Measurements from ENCODE around the gene MAN1B1.
A peak's percentile ranks its signal among the peaks of the same experiment; 100 is the strongest.

MAN1B1 gene

GRCh38 chr9:137107982-137108381, 21.2 kb downstream of the MAN1B1 start:
- peak; percentile 28 for DNase-seq (ENCODE audit: low spot score)
- no peak for TF ChIP-seq CTCF (IDR thresholded peaks at IDR 0.05; ENCODE audit: extremely low read depth, missing control alignments)

- no peak for TF ChIP-seq CTCF (IDR thresholded peaks at IDR 0.05; ENCODE audit: extremely low read depth, missing control alignments)
- DNase-seq (ENCODE audit: low spot score): no peak
Measured at GRCh38 chr9:137108608-137109249, 21.9 kb downstream of the MAN1B1 start.

GRCh38 chr9:137109250-137110146, 22.7 kb downstream of the MAN1B1 start:
- no peak for TF ChIP-seq CTCF (IDR thresholded peaks at IDR 0.05; ENCODE audit: extremely low read depth, missing control alignments)
- DNase-seq (ENCODE audit: low spot score): no peak

GRCh38 chr9:137110147-137110910, 23.5 kb downstream of the MAN1B1 start:
- DNase-seq (ENCODE audit: low spot score): peak; percentile 36
- TF ChIP-seq CTCF (IDR thresholded peaks at IDR 0.05; ENCODE audit: extremely low read depth, missing control alignments): no peak

GRCh38 chr9:137110911-137111787, 24.4 kb downstream of the MAN1B1 start:
- no peak for DNase-seq (ENCODE audit: low spot score)
- TF ChIP-seq CTCF (IDR thresholded peaks at IDR 0.05; ENCODE audit: extremely low read depth, missing control alignments): no peak

GRCh38 chr9:137111788-137112563, 25.2 kb downstream of the MAN1B1 start:
- no peak for TF ChIP-seq CTCF (IDR thresholded peaks at IDR 0.05; ENCODE audit: extremely low read depth, missing control alignments)
- no peak for DNase-seq (ENCODE audit: low spot score)
